Kidney (tissue), 14 donors: ENCODE data around the gene KIF5C. TPM values are rescaled to one million over a fixed set of nuclear protein-coding genes. Genes with fewer than 3 reads are reported as not detected.

Experiments used
- DNase-seq, 5 donors: peaks; one replicate each; pipeline ENCODE4 v3.0.0-alpha.2; 2013 to 2020
- FAIRE-seq: peaks from 2 replicates; lab custom pipeline; 2012; peaks lifted over from hg19 to GRCh38; lab: Jason Lieb, UNC
- H3K27ac ChIP-seq, 2 donors: one replicate each; pipeline ENCODE4 v1.7.0; 2013; ENCODE audit warnings: low read depth in 2 of 2, low read length in 2 of 2, inconsistent platforms in 1 of 2
- H3K27me3 ChIP-seq: one replicate; pipeline ENCODE4 v1.7.1; 2013; ENCODE audit warnings: low read length, inconsistent platforms; ENCODE audit not compliant: control insufficient read depth, insufficient read depth
- H3K36me3 ChIP-seq, 3 donors: one replicate each; pipeline versions ENCODE4 v1.7.0 to v1.7.1; 2013; ENCODE audit warnings: low read length in 3 of 3, control low read depth in 1 of 3, inconsistent platforms in 1 of 3; ENCODE audit not compliant: insufficient read depth in 3 of 3, control insufficient read depth in 2 of 3
- H3K4me1 ChIP-seq, 3 donors: one replicate each; pipeline versions ENCODE4 v1.7.0 to v1.7.1; 2013; ENCODE audit warnings: low read length in 3 of 3, inconsistent platforms in 1 of 3, low read depth in 1 of 3; ENCODE audit not compliant: control insufficient read depth in 2 of 3, insufficient read depth in 2 of 3
- H3K4me3 ChIP-seq, 3 donors: one replicate each; pipeline versions ENCODE4 v1.7.0 to v1.8.1; 2013; ENCODE audit warnings: low read length in 3 of 3, control low read depth in 1 of 3, inconsistent platforms in 1 of 3
- H3K9ac ChIP-seq, 3 donors: one replicate each; pipeline versions ENCODE4 v1.7.0 to v1.7.1; 2013; ENCODE audit warnings: low read length in 3 of 3, control low read depth in 1 of 3, inconsistent platforms in 1 of 3
- H3K9me3 ChIP-seq, 3 donors: one replicate each; pipeline versions ENCODE4 v1.7.0 to v1.7.1; 2013; ENCODE audit warnings: low read length in 3 of 3, control low read depth in 1 of 3, inconsistent platforms in 1 of 3; ENCODE audit not compliant: control insufficient read depth in 2 of 3, insufficient read depth in 1 of 3
- CTCF ChIP-seq: IDR thresholded peaks from 3 replicates; pipeline ENCODE4 v1.5.1; 2012; ENCODE audit warnings: mild to moderate bottlenecking, moderate library complexity, borderline replicate concordance; ENCODE audit not compliant: insufficient read depth; ENCODE audit errors: extremely low read depth
- intact Hi-C: fragments of 100-400 bp; cut with DNase I; formaldehyde crosslinking; loops from one replicate; pipeline ENCODE4 v1.11.1; 2022
- polyA plus RNA-seq: library from polyadenylated mRNA; stranded (reverse); fragments of 350-450 nt; fragmentation: Illumina TruSeq; extraction: RNeasy Lipid Tissue Mini Kit (QIAGEN cat#74804); gene quantifications from one replicate; pipeline ENCODE4 v1.2.3, GENCODE V29; 2014; ENCODE audit warnings: low read depth, low replicate concordance; ENCODE audit not compliant: insufficient read depth
- total RNA-seq: library from RNA; stranded (reverse); fragmentation: NEBNext Ultra II Directional; extraction: Animal tissue kit (Norgen Biotek cat#: 25700); gene quantifications from one replicate; pipeline ENCODE4 v1.2.1, GENCODE V29; 2021
- donor health status: control.
- donor health status: control.
- donor health status: control.
- donor health status: control.
- donor health status: control.
- donor health status: DM: yes; HTN: yes; CAD: no.
- donor health status: Normal renal cell carcinoma (clear cell type).

Gene KIF5C
- total and polyA plus RNA-seq, 2 donors from 2014 or later: 1.0 to 3.6 TPM

DNA sequence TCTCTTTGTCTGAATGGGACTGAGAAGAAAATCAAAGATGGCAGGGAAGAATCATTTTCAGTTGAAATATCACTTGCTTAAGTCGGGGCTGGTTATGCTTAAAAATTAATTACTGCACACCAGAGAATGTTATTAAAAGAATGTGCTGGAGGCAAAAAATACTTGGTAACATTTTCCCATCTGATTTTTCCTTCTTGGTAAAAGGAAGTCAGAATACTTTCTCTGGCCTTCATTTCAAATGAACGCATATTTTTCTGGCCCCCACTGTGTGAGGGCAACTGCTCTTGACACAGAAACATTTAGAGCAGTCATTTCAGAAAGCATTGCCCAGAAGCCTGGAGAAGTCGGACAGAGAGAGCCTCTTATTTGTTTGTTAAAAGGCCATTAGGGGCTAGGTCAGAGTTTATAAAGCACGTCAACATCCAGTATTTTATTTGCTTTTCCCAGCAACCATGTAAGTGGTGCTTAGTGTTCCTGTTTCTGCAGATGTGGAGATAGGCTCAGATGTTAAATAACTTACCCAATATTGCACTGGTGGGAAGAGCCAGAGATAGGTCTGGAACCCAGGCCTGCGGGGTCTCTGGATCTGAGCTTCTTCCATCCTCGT lies 130.5 kb downstream of the KIF5C start:
- DNase-seq (no peak), FAIRE-seq (no peak)
- H3K27ac ChIP-seq: no peak overlapping the region
- H3K36me3 ChIP-seq: no peaks in the 10 kb centered on the region
- no peaks in the 10 kb centered on the region for H3K27me3 ChIP-seq
- H3K9ac ChIP-seq: no peak overlapping the region
- no peaks in the 10 kb centered on the region for H3K9me3 ChIP-seq
- peaks cover 0 to 5% (median 4%) of the 10 kb centered on the region in 3 donors for H3K4me1 ChIP-seq
- intact Hi-C loops: no loop called here
- no peak for TF ChIP-seq CTCF
- no peak overlapping the region for H3K4me3 ChIP-seq

GRCh38 chr2:149006883-149007543 lies 132.0 kb downstream of the KIF5C start:
- DNase-seq: no peak
- Histone ChIP-seq H3K27me3 (no peaks in the 10 kb centered on the region), H3K4me1 (peaks cover 0 to 5% (median 4%) of the 10 kb centered on the region in 3 donors), H3K9ac (no peak overlapping the region), H3K9me3 (no peaks in the 10 kb centered on the region), H3K4me3 (no peak overlapping the region), H3K27ac (no peak overlapping the region), H3K36me3 (no peaks in the 10 kb centered on the region)
- no peak for TF ChIP-seq CTCF
- no peak for FAIRE-seq
- intact Hi-C loops: no loop called here

GRCh38 chr2:149008381-149008780 lies 133.4 kb downstream of the KIF5C start:
- H3K9ac ChIP-seq: no peak overlapping the region
- intact Hi-C loops: no loop called here
- H3K36me3 ChIP-seq: no peaks in the 10 kb centered on the region
- FAIRE-seq (no peak), DNase-seq (no peak)
- H3K4me3 ChIP-seq: no peak overlapping the region
- H3K27ac ChIP-seq: no peak overlapping the region
- H3K9me3 ChIP-seq: no peaks in the 10 kb centered on the region
- no peak for TF ChIP-seq CTCF
- H3K4me1 ChIP-seq: peaks cover 0 to 10% (median 7%) of the 10 kb centered on the region in 3 donors
- no peaks in the 10 kb centered on the region for H3K27me3 ChIP-seq
